NCI-H526 treated with DMSO at 0.1 percent for 48 hours (cell line): ENCODE data around the gene PRPF19.

ENCODE experiments used
- DNase-seq: peaks from one replicate; lab custom pipeline; 2025; lab: John Stamatoyannopoulos, UW

PRPF19 gene

GRCh38 chr11:60905551-60906113, 753 bp downstream of the PRPF19 start:
- no peak for DNase-seq

- peak; percentile 10 for DNase-seq
Observed at GRCh38 chr11:60905047-60905446, 1.3 kb downstream of the PRPF19 start.

GRCh38 chr11:60902625-60903024, 3.8 kb downstream of the PRPF19 start:
- DNase-seq = no peak

GRCh38 chr11:60900673-60901404, 5.5 kb downstream of the PRPF19 start:
- DNase-seq = no peak

GRCh38 chr11:60899977-60900376, 6.4 kb downstream of the PRPF19 start:
- DNase-seq = no peak

- DNase-seq = no peak
Observed at GRCh38 chr11:60899046-60899936, 7.1 kb downstream of the PRPF19 start.

- DNase-seq = no peak
Observed at GRCh38 chr11:60897496-60897895, 8.9 kb downstream of the PRPF19 start.

- no peak for DNase-seq
Observed at GRCh38 chr11:60895687-60896086, 10.7 kb downstream of the PRPF19 start.

- DNase-seq = no peak
Observed at GRCh38 chr11:60891103-60891741, 15.2 kb downstream of the PRPF19 start.

GRCh38 chr11:60890696-60891095, 15.7 kb downstream of the PRPF19 start:
- no peak for DNase-seq

GRCh38 chr11:60889869-60890311, 16.5 kb downstream of the PRPF19 start:
- no peak for DNase-seq

GRCh38 chr11:60887556-60887955, 18.8 kb downstream of the PRPF19 start:
- peak; percentile 37 for DNase-seq

- DNase-seq = no peak
Observed at GRCh38 chr11:60880643-60881282, 25.6 kb downstream of the PRPF19 start.

GRCh38 chr11:60879971-60880588, 26.3 kb downstream of the PRPF19 start:
- no peak for DNase-seq

GRCh38 chr11:60879104-60879503, 27.3 kb downstream of the PRPF19 start:
- DNase-seq = no peak

GRCh38 chr11:60878245-60879101, 27.9 kb downstream of the PRPF19 start:
- DNase-seq = no peak

GRCh38 chr11:60876168-60876485, 30.3 kb downstream of the PRPF19 start:
- DNase-seq = no peak

- no peak for DNase-seq
Observed at GRCh38 chr11:60875366-60876167, 30.8 kb downstream of the PRPF19 start.
